HUES6 (cell line): Measurements from ENCODE around the gene CST4.

Experiments used
- H3K27ac ChIP-seq: 2 replicates; pipeline ENCODE4 v1.7.0; 2013; ENCODE audit warnings: low read depth, mild to moderate bottlenecking, low read length, inconsistent platforms
- H3K27me3 ChIP-seq: 2 replicates; pipeline ENCODE4 v1.6.1; 2013; ENCODE audit warnings: low read length; ENCODE audit not compliant: control insufficient read depth, insufficient read depth
- H3K36me3 ChIP-seq: 2 replicates; pipeline ENCODE4 v1.6.1; 2013; ENCODE audit warnings: low read length; ENCODE audit not compliant: control insufficient read depth, insufficient read depth
- H3K4me1 ChIP-seq: 2 replicates; pipeline ENCODE4 v1.6.1; 2013; ENCODE audit warnings: low read length; ENCODE audit not compliant: control insufficient read depth, insufficient read depth
- H3K4me3 ChIP-seq: 2 replicates; pipeline ENCODE4 v1.5.1; 2013; ENCODE audit warnings: low read depth, low read length
- H3K9ac ChIP-seq: one replicate; pipeline ENCODE4 v1.6.1; 2013; ENCODE audit warnings: mild to moderate bottlenecking, low read length
- H3K9me3 ChIP-seq: 2 replicates; pipeline ENCODE4 v1.6.1; 2013; ENCODE audit warnings: low read depth, low read length; ENCODE audit not compliant: control insufficient read depth, insufficient read depth

CST4 gene

GRCh38 chr20:23653400-23653938, 35.4 kb downstream of the CST4 start:
- no peaks in the 10 kb centered on the region for H3K36me3 ChIP-seq

GRCh38 chr20:23652926-23653325, 35.9 kb downstream of the CST4 start:
- Histone ChIP-seq H3K36me3 (no peaks in the 10 kb centered on the region), H3K4me1 (0 out of 2 replicates have a peak, but pooled peaks cover 5% of the 10 kb centered on the region), H3K4me3 (no peak overlapping the region), H3K27ac (no peak overlapping the region), H3K9ac (no peak overlapping the region), H3K27me3 (no peaks in the 10 kb centered on the region), H3K9me3 (no peaks in the 10 kb centered on the region)

More at GRCh38 chr20:23653400-23653938, 35.4 kb downstream of the CST4 start:
- no peaks in the 10 kb centered on the region for H3K9me3 ChIP-seq
- H3K4me3 ChIP-seq = no peak overlapping the region
- no peak overlapping the region for H3K27ac ChIP-seq
- no peaks in the 10 kb centered on the region for H3K27me3 ChIP-seq
- H3K4me1 ChIP-seq = 0 out of 2 replicates have a peak, but pooled peaks cover 5% of the 10 kb centered on the region
- no peak overlapping the region for H3K9ac ChIP-seq

- no peaks in the 10 kb centered on the region for H3K36me3 ChIP-seq
- H3K9ac ChIP-seq = no peak overlapping the region
- 0 out of 2 replicates have a peak, but pooled peaks cover 5% of the 10 kb centered on the region for H3K4me1 ChIP-seq
- no peak overlapping the region for H3K27ac ChIP-seq
- no peaks in the 10 kb centered on the region for H3K9me3 ChIP-seq
- H3K27me3 ChIP-seq = no peaks in the 10 kb centered on the region
- no peak overlapping the region for H3K4me3 ChIP-seq
Measured at GRCh38 chr20:23652371-23652770, 36.5 kb downstream of the CST4 start.

GRCh38 chr20:23651117-23651516, 37.7 kb downstream of the CST4 start:
- Histone ChIP-seq H3K9ac (no peak overlapping the region), H3K27ac (no peak overlapping the region), H3K36me3 (no peaks in the 10 kb centered on the region), H3K4me3 (no peak overlapping the region), H3K4me1 (0 out of 2 replicates have a peak, but pooled peaks cover 3% of the 10 kb centered on the region), H3K9me3 (no peaks in the 10 kb centered on the region), H3K27me3 (no peaks in the 10 kb centered on the region)

- Histone ChIP-seq H3K4me3 (no peak overlapping the region), H3K9ac (no peak overlapping the region), H3K27me3 (no peaks in the 10 kb centered on the region), H3K27ac (no peak overlapping the region), H3K4me1 (no peaks in the 10 kb centered on the region), H3K36me3 (no peaks in the 10 kb centered on the region), H3K9me3 (no peaks in the 10 kb centered on the region)
Measured at GRCh38 chr20:23649830-23650417, 38.9 kb downstream of the CST4 start.

GRCh38 chr20:23649242-23649641, 39.6 kb downstream of the CST4 start:
- H3K9me3 ChIP-seq = no peaks in the 10 kb centered on the region
- no peak overlapping the region for H3K4me3 ChIP-seq
- H3K9ac ChIP-seq = no peak overlapping the region
- H3K36me3 ChIP-seq = no peaks in the 10 kb centered on the region
- H3K27me3 ChIP-seq = no peaks in the 10 kb centered on the region
- H3K27ac ChIP-seq = no peak overlapping the region
- H3K4me1 ChIP-seq = no peaks in the 10 kb centered on the region

- no peaks in the 10 kb centered on the region for H3K9me3 ChIP-seq
- H3K4me3 ChIP-seq = no peak overlapping the region
- no peak overlapping the region for H3K9ac ChIP-seq
- H3K27ac ChIP-seq = no peak overlapping the region
- H3K36me3 ChIP-seq = no peaks in the 10 kb centered on the region
- H3K27me3 ChIP-seq = no peaks in the 10 kb centered on the region
- H3K4me1 ChIP-seq = 0 out of 2 replicates have a peak, but pooled peaks cover under 1% of the 10 kb centered on the region
Measured at GRCh38 chr20:23647346-23647745, 41.5 kb downstream of the CST4 start.

- Histone ChIP-seq H3K9ac (no peak overlapping the region), H3K9me3 (no peaks in the 10 kb centered on the region), H3K4me1 (0 out of 2 replicates have a peak, but pooled peaks cover 4% of the 10 kb centered on the region), H3K27me3 (no peaks in the 10 kb centered on the region), H3K4me3 (no peak overlapping the region), H3K27ac (no peak overlapping the region), H3K36me3 (no peaks in the 10 kb centered on the region)
Measured at GRCh38 chr20:23646106-23646873, 42.5 kb downstream of the CST4 start.

GRCh38 chr20:23645575-23645974, 43.3 kb downstream of the CST4 start:
- Histone ChIP-seq H3K9ac (no peak overlapping the region), H3K36me3 (no peaks in the 10 kb centered on the region), H3K4me3 (no peak overlapping the region), H3K27ac (no peak overlapping the region), H3K4me1 (peaks cover 8% of the 10 kb centered on the region), H3K27me3 (no peaks in the 10 kb centered on the region), H3K9me3 (no peaks in the 10 kb centered on the region)

GRCh38 chr20:23644164-23644563, 44.7 kb downstream of the CST4 start:
- Histone ChIP-seq H3K27me3 (no peaks in the 10 kb centered on the region), H3K27ac (no peak overlapping the region), H3K9me3 (no peaks in the 10 kb centered on the region), H3K36me3 (no peaks in the 10 kb centered on the region), H3K4me3 (no peak overlapping the region), H3K9ac (no peak overlapping the region), H3K4me1 (peaks cover 15% of the 10 kb centered on the region)

- Histone ChIP-seq H3K27me3 (no peaks in the 10 kb centered on the region), H3K4me1 (peaks cover 15% of the 10 kb centered on the region), H3K4me3 (no peak overlapping the region), H3K9me3 (no peaks in the 10 kb centered on the region), H3K9ac (no peak overlapping the region), H3K27ac (no peak overlapping the region), H3K36me3 (no peaks in the 10 kb centered on the region)
Measured at GRCh38 chr20:23643659-23644058, 45.2 kb downstream of the CST4 start.
